HG02642 (cell line): ENCODE data around the gene AP4E1.
"Not testable (repeated sequence)": the region's sequence is repeated elsewhere in the genome, so short reads cannot be mapped to it uniquely, and the experiment has no call there.

Source experiments
- ATAC-seq: cut with Tn5 transposase; IDR thresholded peaks from one replicate; pipeline ENCODE4 v1.9.1; 2021; ENCODE audit warnings: mild to moderate bottlenecking; ENCODE audit not compliant: unreplicated experiment, poor library complexity

AP4E1 gene

DNA sequence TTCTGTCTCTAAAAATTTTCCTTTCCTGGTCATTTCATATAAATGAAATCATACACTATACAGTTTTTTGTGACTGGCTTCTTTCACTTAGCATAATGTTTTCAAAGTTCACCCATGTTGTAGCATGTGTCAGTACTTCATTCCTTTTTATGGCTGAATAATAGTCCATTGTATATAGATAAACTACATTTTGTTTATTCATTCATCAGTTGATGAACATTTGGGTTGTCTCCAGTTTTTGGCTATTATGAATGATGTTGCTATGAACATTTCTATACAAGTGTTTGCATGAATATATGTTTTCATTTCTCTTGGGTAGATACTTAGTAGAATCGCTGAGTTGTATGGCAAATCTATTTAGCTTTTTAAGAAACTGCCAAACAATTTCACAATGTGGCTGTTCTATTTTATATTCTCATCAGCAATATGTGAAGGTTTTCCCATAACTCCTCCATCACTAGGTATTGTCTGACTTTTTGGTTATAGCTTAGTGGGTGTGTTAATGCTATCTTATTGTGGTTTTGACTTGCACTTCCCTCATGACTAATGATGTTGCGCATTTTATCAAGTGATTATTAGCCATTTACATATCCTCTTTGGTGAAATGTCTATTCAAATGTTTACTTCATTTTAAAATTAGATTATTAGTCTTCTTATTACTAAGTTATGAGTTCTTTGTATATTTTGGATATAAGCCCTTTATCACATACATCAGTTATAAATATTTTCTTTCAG, 21.7 kb upstream of the AP4E1 start:
- ATAC-seq: no peak

DNA sequence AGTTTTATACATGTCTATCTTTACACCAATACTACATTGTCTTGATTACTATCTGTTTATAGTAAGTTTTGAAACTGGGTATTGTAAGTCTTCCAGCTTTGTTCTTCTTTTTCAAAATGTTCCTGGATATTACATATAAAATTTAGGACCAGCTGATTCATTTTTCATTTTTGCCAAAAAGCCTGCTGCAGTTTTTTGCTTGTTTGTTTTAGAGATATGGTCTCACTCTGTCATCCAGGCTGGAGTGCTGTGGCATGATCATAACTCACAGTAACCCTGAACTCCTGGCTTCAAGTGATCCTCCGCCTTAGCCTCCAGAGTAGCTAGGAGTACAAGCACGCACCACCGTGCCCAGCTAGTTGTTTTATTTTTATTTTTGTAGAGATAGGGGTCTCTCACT, 20.4 kb upstream of the AP4E1 start:
- ATAC-seq: no peak

DNA sequence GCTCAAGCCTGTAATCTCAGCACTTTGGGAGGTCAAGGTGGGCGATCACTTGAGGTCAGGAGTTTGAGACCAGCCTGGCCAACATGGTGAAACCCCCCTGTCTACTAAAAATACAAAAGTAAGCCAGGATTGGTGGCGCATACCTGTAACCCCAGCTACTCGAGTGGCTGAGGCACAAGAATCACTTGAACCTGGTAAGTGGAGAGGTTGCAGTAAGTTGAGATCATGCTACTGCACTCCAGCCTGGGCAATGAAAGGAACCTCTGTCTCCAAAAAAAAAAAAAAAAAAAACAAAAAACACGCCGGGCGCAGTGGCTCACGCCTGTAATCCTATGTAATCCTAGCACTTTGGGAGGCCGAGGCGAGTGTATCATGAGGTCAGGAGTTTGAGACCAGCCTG, 18.9 kb upstream of the AP4E1 start:
- ATAC-seq: no peak

DNA sequence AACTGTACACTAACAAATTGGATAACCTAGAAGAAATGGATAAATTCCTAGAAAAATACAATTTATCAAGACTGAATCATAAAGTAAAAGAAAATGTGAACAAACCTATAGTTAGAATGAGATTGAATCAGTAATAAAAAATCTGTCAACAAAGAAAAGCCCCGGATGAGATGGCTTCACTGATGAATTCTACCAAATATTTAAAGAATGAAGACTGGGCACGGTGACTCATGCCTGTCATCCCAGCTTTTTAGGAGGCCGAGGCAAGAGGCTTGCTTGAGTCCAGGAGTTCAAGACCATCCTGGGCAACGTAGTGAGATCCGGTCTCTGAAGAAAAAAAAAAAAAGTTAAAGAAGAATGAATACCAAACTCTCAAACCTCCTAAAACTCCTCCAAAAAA, 17.7 kb upstream of the AP4E1 start:
- no peak for ATAC-seq

DNA sequence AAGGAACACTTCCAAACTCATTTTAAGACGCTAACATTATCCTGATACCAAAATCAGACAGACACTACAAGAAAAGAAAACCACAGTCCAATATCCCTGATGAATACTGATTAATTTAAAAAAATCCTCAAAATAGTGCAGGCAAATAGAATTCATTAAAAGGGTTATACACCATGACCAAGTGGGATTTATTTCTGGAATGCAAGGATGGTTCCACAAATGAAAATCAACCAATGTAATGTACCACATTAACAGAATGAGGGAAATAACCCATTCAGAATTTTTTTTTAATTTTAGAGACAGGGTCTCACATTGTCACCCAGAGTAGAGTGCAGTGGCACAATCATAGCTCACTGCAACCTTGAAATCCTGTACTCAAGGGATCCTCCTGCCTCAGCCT, 17.3 kb upstream of the AP4E1 start:
- ATAC-seq: no peak

DNA sequence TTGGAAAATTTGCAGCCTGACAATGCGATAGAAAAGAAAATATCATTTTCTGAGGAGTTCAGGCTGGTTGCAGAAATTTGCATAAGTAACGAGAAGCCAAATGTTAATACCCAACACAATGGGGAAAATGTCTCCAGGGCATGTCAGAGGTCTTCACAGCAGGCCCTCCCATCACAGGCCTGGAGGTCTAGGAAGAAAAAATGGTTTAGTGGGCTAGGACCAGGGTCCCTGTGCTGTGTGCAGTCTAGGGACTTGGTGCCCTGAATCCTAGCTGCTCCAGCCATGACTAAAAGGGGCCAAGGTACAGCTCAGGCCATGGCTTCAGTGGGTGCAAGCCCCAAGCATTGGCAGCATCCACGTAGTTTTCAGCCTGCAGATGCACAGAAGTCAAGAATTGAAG, 14.5 kb upstream of the AP4E1 start:
- ATAC-seq: no peak

DNA sequence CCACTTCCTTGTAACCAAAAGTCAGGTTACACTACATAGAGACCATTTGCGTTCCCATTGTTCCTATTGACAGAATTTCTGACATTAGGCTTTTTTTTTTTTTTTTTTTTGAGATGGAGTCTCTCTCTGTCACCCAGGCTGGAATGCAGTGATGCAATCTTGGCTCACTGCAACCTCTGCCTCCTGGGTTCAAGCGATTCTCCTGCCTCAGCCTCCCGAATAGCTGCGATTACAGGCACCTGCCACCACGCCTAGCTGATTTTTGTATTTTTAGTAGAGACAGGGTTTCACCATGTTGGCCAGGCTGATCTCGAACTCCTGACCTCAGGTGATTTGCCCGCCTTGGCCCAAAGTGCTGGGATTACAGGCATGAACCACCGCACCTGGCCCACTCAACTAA, 7.1 kb upstream of the AP4E1 start:
- not testable (repeated sequence) for ATAC-seq

DNA sequence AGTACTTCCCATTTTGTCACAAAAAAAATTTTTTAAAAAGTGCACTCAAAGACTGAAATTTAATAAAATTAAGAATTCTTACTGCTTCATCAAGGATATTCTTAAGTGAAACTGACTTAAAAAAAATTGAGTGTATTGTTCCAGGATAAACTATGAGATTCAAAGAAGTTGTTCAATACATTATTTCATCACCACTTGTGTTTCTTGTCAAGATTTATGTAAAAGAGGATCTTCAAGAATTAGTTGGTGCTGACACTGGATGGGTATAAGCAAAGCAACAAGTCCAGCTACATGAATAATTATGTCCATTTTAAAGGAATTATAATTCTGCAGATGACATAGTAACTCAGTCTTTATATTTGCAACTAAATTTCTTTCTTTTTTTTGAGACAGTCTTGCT, 4.3 kb upstream of the AP4E1 start:
- no peak for ATAC-seq

DNA sequence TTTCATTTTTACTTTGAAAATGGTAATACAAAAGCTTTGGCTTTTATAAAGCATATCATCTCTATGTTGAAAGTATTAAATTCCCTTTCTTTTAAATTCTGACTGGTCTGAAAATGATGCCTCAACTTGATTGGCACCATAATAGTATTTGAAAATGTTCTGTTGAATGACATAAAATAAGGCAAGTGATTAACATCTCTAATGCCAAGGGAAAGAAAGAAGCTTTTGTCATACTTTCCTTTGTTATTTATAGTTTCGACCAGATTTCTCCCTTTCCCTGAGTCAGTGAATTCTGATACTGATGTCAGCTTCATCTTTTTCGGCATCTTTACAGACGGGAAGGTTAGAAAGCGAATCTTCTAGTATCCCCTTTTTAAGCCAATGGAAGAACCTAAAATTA, 3.4 kb upstream of the AP4E1 start:
- no peak for ATAC-seq

DNA sequence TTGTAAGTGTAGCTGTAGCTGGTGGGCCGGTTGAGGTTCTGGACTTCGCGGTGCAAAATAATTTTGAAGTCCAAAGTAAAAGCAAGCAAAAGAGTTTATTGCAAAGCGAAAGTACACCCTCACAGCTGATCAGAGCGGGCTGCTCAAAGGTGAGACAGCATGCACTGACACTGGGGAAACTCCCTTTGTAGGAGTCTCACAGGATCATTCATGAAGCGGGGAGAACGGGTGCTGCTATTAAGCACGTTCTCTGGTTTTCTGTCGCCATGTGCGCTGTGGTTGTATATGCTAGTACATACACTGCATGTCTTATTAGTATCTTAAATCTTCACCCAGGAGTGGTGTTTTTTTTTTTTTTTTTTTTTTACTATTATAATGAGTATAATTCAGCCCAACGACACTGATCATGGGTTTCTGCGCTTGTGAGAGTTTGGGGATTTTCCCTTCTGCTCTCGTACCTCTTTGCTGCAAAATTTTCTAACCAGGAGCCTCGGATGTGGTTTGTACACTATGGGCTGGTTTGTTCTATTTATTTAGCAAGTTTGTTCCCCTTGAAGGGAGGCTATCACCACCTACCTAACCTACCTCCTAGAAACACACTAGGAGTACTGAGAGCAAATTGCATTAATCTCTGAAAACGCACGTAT, 1.4 kb upstream of the AP4E1 start:
- ATAC-seq: peak; percentile 55

DNA sequence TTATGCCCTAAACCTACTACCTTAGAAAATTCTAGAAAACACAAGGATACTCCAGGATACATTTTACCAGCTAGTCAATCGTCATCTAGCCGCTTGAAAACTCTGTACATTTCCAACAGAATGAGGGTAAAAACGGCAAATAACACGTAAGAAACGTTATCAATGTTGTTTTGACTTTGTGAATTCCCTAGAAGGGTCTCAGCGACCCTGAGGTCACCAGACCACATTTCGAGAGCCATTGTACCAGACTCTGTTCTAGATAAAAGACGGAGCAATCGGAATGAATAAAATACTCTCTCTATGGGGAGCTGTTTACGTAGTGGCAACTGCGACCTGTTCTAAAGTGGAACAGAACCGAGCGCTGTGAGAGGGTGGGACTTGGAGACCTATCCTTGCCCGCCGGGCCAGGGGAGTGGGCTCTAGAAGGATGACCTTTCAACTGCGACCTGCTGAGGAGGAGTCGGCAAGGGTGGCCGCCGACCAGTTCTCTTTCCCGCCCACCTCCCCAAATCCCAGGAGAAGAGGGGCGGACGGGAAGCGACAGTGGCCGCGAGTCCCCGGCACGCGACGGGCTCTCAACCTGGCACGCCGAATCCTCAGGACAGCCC, 778 bp upstream of the AP4E1 start:
- peak; percentile 28 for ATAC-seq

DNA sequence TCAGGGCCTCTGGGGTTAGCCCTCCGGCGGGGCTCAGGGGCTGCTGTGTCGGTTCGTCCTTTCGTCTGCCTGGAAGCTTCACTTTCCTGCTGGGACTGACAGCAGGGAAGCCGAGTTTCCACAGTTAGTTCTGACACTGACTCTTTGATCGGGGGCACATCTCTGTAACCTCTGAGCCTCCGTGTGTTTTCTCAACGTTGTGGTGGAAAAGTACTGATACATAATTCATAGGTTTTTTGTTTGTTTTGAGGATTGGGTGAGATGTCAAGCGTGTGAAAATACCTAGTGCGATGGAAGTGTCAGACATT, 481 bp downstream of the AP4E1 start:
- peak; percentile 1 for ATAC-seq

DNA sequence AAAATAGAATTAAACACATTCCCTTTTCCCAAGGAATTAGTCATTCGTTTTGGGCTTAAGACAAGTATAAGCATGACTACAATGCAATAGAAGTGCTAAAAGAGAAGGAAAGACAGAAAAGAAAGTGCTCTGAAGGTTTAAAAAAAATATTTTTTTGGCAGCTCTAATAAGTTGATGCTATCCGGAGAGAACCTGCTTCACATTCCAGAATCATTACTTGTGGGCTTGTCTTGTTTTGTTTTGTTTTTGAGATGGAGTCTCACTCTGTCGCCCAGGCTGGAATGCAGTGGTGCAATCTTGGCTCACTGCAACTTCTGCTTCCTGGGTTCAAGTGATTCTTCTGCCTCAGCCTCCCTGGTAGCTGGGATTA, 1.9 kb downstream of the AP4E1 start:
- not testable (repeated sequence) for ATAC-seq

DNA sequence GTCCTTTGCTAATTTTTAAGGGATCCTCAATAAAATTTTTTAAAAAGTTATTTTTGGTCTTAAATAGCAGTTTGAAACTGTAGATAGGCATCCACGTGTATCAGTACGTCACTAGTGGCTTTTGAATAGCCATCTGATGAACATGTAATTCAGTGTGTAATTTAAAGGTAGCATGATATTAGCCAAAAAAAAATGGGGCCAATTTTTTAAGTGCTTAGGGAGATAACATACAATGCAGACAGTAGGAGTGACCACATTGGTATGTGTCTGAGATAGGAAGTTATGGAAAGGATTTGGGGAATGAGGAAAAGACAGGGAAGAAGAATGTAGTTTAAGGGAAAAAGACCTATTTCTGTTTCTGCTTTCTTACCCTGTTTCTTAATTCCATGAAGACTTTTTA, 2.5 kb downstream of the AP4E1 start:
- ATAC-seq: no peak

DNA sequence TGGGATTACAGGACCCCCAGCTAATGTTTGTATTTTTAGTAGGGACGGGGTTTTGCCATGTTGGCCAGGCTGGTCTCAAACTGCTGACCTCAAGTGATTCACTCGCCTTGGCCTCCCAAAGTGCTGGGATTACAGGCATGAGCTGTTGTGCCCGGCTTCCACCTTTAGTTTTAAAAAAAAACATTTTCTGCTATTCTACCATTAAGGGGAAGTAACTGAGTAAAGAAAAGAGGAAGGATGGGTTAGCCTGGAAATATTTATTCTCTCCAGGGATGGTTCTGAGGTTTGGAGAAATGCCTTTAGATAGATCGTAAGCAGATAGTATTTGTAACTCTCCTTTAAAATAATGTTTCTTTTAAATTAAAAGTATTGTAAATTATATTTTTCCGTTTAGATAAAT, 3.1 kb downstream of the AP4E1 start:
- ATAC-seq: no peak

DNA sequence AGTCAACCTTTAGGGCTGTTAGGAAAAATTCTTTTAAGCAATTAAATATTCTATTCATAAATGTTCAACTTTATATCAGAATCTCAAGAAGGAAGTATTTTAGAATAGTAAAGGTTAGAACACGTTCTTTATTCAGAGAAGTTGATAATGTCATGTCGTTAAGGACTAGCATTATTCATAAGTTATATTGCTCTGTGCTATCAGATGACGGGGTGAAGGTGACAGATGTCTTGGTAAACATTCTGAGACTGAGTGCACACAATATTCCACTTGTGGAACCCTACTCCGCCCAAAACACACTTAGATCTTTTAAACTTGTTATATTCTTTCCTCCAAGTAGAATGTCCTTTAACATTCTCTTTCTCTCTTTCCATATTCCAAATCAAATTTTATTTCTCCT, 7.9 kb downstream of the AP4E1 start:
- no peak for ATAC-seq

DNA sequence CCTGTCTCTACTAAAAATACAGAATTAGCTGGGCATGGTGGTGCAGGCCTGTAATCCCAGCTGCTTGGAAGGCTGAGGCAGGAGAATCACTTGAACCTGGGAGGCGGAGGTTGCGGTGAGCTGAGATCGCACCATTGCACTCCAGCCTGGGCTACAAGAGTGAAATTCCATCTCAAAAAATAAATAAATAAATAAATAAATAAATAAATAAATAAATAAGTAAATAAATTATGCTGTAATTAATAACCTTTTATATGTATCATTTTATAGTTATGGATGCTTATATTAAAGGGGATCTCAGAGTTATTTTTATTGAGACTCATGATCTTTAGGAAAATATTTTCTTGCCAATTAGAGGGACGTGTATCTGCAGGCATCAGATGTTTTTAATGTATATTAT, 10.9 kb downstream of the AP4E1 start:
- not testable (repeated sequence) for ATAC-seq

DNA sequence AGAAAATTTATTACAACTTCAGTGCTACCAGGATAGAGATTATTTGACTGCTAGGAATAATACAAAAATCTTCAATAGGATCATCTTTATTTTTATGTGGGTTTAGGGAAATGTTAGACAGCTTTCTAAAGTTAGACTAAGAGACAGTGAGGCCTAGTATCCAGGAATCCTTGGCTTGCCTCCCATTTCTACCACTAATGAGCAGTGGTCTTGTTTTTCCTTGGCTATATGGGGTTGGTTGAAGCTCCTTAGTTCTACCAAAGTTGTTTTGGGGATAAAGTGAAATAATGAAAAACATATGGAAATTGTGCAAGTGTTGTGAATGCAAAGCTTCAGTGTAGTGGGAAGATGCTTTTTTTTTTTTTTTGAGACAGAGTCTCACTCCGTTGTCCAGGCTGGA, 16.8 kb downstream of the AP4E1 start:
- ATAC-seq: no peak

DNA sequence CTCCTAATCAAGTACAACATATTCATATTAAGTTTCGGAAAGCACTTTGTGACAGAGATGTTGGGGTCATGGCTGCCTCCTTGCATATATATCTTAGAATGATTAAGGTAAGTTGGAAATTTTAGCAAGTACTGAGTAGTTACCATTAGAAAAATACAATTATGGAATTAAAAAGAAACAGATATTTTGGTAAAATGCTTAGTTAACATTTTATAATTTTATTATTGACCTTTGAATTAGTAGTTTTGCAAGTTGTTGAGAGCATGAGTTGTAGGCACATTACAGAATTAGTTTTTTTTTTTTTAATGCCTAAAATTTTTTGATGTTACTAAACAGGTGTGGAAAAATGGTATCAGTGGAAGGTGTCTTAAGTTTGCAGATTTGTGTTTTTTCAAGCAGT, 20.6 kb downstream of the AP4E1 start:
- ATAC-seq: no peak

DNA sequence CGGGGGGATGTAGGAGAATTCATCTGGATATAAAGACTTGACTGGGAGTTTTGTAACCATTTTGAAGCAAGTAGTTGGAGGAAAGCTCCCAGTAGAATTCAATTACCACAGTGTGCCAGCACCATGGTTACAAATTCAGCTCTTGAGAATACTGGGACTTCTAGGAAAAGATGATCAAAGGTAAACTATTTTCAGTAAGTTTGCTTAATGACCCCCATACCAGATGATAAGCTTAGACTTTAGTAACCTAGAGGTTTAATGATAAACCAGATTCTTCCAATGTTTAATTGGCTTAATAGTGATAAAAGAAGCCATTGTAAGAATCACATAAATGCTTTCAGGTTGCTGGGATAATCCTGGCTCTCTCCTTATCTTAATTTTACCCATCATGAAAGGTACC, 22.3 kb downstream of the AP4E1 start:
- no peak for ATAC-seq

DNA sequence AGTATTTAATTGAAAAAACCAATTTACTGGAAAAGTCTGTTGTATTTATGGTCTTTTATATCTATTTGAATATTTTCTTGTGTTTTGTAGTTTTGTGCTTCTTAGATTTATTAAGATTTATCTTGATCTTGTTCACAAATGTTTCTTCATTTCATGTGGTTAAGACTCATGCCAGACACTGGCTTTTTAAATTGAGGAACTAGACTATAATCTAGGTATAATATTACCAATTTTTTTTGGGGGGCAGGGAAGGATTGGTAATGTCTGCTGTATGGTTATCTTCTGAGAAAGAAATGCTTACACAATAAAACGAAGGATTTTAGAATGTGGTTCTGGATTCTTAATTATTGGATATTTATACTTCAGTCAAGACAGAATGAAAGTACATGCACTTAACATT, 24.9 kb downstream of the AP4E1 start:
- no peak for ATAC-seq

DNA sequence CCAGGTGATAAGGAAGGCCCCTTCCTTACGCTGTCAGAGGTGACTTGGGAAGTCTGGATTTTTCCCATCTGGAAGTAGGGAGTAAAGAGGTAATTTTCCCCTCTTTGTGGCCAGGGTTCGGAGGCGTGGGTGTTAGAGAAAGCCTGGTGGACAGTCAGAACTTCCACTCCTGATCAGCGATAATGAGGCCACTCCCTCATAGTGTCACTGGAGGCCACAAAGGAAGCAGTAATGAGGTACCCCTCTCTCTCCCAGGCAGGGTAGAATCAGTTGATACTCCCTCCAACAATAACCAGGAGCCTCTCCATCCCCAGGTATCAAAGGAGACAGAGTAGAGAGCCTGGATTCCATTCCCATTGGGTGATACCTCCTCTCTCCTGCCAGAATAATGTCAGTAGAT, 30.0 kb downstream of the AP4E1 start:
- no peak for ATAC-seq
